Skeletal muscle satellite cell (primary cell): ENCODE measurements around the gene CLRN3.

ENCODE experiments used
- H3K27me3 ChIP-seq: 2 replicates; pipeline ENCODE4 v1.7.0; 2013; ENCODE audit warnings: low read length; ENCODE audit not compliant: control insufficient read depth, insufficient read depth
- H3K36me3 ChIP-seq: 2 replicates; pipeline ENCODE4 v1.7.0; 2013; ENCODE audit warnings: mild to moderate bottlenecking, control low read depth, low read length; ENCODE audit not compliant: insufficient read depth
- H3K4me1 ChIP-seq: 2 replicates; pipeline ENCODE4 v1.7.0; 2013; ENCODE audit warnings: low read length; ENCODE audit not compliant: control insufficient read depth, insufficient read depth
- H3K4me2 ChIP-seq: 2 replicates; pipeline ENCODE4 v1.7.0; 2013; ENCODE audit warnings: mild to moderate bottlenecking, low read length
- H3K4me3 ChIP-seq: 2 replicates; pipeline ENCODE4 v1.7.0; 2013; ENCODE audit warnings: low read length
- H3K9ac ChIP-seq: 2 replicates; pipeline ENCODE4 v1.7.0; 2013; ENCODE audit warnings: mild to moderate bottlenecking, low read depth, low read length, moderate library complexity
- H3K9me3 ChIP-seq: replicated peaks from 2 replicates; pipeline ENCODE4 v1.7.0; 2013; ENCODE audit warnings: mild to moderate bottlenecking, control low read depth, low read length

CLRN3 gene

GRCh38 chr10:127926455-127926854 lies 33.7 kb upstream of the CLRN3 start:
- H3K9ac ChIP-seq, result no peak overlapping the region
- H3K9me3 ChIP-seq, result no peaks in the 10 kb centered on the region
- H3K4me3 ChIP-seq, result no peak overlapping the region
- peaks cover 39% of the 10 kb centered on the region for H3K4me1 ChIP-seq
- no peak overlapping the region for H3K4me2 ChIP-seq
- H3K36me3 ChIP-seq, result no peaks in the 10 kb centered on the region
- no peaks in the 10 kb centered on the region for H3K27me3 ChIP-seq

GRCh38 chr10:127925471-127926207 lies 32.9 kb upstream of the CLRN3 start:
- Histone ChIP-seq H3K9me3 (no peaks in the 10 kb centered on the region), H3K4me1 (peaks cover 47% of the 10 kb centered on the region), H3K36me3 (no peaks in the 10 kb centered on the region), H3K27me3 (no peaks in the 10 kb centered on the region), H3K4me3 (no peak overlapping the region), H3K9ac (no peak overlapping the region), H3K4me2 (no peak overlapping the region)

- peaks cover 66% of the 10 kb centered on the region for H3K4me1 ChIP-seq
- no peak overlapping the region for H3K4me2 ChIP-seq
These were observed 30.9 kb upstream of the CLRN3 start for GRCh38 chr10:127923646-127924045.

GRCh38 chr10:127922675-127923366 lies 30.1 kb upstream of the CLRN3 start:
- Histone ChIP-seq H3K9ac (peak overlapping the region; percentile 49), H3K9me3 (no peaks in the 10 kb centered on the region), H3K4me3 (no peak overlapping the region), H3K36me3 (no peaks in the 10 kb centered on the region), H3K27me3 (no peaks in the 10 kb centered on the region), H3K4me2 (peak overlapping the region; percentile 56), H3K4me1 (peaks cover 65% of the 10 kb centered on the region)

More at GRCh38 chr10:127923646-127924045, 30.9 kb upstream of the CLRN3 start:
- Histone ChIP-seq H3K9ac (peak overlapping the region; percentile 37), H3K27me3 (no peaks in the 10 kb centered on the region), H3K9me3 (no peaks in the 10 kb centered on the region), H3K36me3 (no peaks in the 10 kb centered on the region), H3K4me3 (no peak overlapping the region)

DNA sequence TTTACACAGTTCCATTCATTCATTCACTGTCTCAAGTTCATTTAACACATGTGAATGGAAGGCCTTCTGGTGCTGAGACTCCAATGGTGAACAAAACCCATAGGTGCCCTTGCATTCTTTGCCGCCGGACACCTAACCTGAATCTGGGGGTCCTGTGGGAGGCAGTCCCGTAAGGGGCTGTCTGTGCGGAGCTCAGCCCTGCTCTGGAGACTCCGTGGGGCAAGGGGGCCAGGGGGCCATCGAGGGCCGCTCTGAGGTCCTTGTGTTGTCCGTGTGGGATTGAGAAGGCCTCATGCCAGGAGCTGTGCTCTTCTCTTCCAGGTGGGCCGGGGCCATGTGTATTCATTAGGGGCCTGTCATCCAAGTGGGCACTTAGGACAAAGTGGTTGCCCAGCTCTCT lies 29.5 kb upstream of the CLRN3 start:
- no peaks in the 10 kb centered on the region for H3K36me3 ChIP-seq
- no peak overlapping the region for H3K4me3 ChIP-seq
- no peaks in the 10 kb centered on the region for H3K27me3 ChIP-seq
- H3K9ac ChIP-seq, result peak overlapping the region; percentile 49
- H3K9me3 ChIP-seq, result no peaks in the 10 kb centered on the region
- H3K4me1 ChIP-seq, result peaks cover 59% of the 10 kb centered on the region
- no peak overlapping the region for H3K4me2 ChIP-seq

DNA sequence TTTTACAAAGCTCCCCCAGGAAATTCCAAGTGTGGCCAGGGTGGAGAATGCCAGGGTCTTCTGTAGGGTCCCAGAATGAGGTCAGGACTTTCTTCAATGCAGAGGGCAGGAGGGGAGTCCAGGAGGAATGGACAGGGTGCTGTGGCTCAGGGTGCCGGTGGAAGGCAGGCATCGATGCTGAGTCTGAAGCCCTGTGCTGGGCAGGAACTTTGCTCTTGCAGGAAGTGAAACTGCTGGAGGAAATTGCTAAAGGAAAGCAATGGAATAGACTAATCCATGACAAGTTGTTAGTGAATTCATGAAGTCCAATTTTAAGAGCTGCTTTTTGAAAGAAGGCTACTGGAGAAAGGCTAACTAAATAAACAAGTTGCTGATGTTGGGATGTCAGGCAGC lies 29.0 kb upstream of the CLRN3 start:
- Histone ChIP-seq H3K4me2 (no peak overlapping the region), H3K9me3 (no peaks in the 10 kb centered on the region)

DNA sequence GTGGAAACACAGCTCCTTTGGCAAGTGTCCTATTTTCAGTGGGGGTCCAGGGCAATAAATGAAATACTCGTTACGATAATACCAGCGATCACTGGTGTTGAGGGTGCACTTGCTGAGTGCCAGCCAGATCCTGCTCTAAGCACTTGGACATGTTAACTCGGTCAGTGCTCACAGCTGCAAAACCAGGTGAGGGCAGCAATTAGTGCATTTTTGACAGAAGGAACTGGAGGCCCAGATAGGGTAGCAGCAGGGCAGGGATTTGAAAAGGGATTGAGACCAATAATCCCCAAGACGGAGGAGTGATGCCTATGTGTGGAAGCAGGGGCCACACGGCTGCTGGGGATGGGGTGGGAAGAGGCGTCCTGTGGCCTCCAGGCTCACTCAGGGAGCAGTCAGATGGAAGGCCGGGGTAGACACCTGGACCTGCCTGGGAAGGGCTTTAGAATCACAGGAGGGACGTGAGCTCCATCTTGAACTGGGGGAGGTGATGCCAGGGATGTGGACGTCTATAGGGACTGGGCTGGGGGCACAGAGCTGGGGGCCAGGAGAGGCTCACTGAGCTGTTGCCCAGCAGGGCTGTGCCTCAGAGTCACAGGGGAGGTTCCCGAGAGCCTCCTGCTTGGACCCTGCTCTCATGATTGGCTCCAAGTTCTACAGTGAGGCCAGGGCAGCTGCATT lies 28.5 kb upstream of the CLRN3 start:
- H3K9ac ChIP-seq, result no peak overlapping the region
- no peaks in the 10 kb centered on the region for H3K36me3 ChIP-seq
- peaks cover 59% of the 10 kb centered on the region for H3K4me1 ChIP-seq
- no peaks in the 10 kb centered on the region for H3K27me3 ChIP-seq
- H3K9me3 ChIP-seq, result no peaks in the 10 kb centered on the region
- H3K4me3 ChIP-seq, result no peak overlapping the region
- no peak overlapping the region for H3K4me2 ChIP-seq

More for the DNA sequence above, 29.0 kb upstream of the CLRN3 start:
- H3K4me3 ChIP-seq, result no peak overlapping the region
- H3K36me3 ChIP-seq, result no peaks in the 10 kb centered on the region
- no peak overlapping the region for H3K9ac ChIP-seq
- H3K27me3 ChIP-seq, result no peaks in the 10 kb centered on the region
- peaks cover 59% of the 10 kb centered on the region for H3K4me1 ChIP-seq

DNA sequence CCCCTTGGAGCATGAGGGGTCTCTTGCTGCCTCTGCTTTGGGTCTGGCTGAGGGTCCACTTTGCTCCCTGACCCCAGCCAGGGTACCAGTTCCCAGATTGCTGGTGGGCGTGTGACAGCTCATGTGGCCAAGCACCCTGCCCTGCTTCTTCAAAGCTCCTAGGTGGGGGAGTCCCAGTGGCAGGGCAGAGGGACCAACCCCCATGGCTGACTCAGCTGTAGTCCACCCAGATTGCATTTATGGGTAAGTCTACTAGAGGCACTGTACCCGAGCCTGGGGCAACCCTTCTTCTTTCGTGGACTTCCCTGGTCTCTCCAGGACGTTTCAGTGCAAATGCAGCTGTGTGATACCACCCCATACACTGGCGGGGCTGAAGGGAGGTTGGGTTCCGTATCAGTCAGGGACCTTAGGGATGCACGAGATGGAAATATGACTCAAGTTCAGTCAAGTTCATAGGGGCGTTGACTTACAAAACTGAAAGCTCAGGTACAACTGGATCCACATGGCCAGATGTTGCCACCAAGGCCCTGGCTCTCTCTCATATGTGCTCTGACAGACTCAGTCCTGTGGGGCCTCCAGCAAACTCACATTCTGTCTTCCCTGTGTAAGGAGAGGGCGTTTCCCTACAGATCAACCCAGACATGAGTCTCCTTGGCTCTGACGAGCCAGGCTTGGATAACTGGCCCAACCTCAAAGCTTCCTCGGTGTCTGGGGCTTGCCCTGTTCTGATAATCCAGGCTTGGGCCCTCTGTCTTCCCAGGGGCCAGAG lies 27.7 kb upstream of the CLRN3 start:
- Histone ChIP-seq H3K36me3 (no peaks in the 10 kb centered on the region), H3K4me1 (peaks cover 59% of the 10 kb centered on the region), H3K9me3 (no peaks in the 10 kb centered on the region), H3K4me3 (no peak overlapping the region), H3K27me3 (no peaks in the 10 kb centered on the region), H3K9ac (no peak overlapping the region), H3K4me2 (peak overlapping the region; percentile 22)

DNA sequence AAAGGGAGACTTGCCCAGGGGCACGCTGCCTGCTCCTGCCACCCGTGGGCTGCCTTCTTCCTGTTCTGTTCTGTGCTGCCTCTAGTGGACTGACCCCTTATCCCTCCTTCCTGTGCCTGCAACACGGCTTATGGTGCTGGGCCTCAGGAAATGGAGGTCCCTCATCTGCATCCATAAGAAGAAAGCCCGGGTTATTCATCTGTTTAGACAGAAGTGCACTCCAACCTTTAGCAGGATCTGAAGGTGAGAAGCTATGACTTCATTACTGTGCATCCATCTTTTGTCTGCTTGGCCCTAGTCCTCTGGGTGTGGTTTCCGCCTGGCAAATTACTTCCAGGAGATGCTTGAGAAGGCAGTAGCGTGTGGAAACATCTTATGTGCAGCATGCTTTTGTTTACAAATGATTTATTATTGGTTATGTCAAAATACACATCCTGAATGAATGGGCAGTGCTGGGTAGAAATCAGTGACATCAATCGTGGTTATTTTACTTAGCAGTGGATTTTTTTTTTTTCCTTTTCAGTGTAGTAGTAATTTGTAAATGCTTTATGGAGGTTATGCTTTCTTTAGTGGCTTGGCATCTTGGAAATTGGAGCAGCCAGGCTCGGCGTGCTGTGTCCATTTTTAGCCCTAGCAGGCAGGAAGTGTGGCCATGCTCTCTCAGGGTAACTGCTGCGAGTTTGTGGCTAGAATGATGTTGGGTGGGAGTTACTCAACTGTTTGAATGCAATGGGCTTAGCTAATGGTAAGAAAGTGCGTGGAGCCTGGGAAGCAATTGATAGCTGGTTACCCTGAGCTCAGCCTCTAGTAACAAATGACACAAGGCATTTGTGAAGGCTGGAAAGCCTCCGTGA lies 26.9 kb upstream of the CLRN3 start:
- Histone ChIP-seq H3K4me3 (peak overlapping the region; percentile 9), H3K4me1 (peaks cover 59% of the 10 kb centered on the region), H3K9ac (no peak overlapping the region)

GRCh38 chr10:127918572-127918971 lies 25.8 kb upstream of the CLRN3 start:
- Histone ChIP-seq H3K4me1 (peaks cover 56% of the 10 kb centered on the region), H3K4me3 (no peak overlapping the region)

More for the DNA sequence above, 26.9 kb upstream of the CLRN3 start:
- no peaks in the 10 kb centered on the region for H3K27me3 ChIP-seq
- peak overlapping the region; percentile 22 for H3K4me2 ChIP-seq
- no peaks in the 10 kb centered on the region for H3K36me3 ChIP-seq
- H3K9me3 ChIP-seq, result no peaks in the 10 kb centered on the region

More at GRCh38 chr10:127918572-127918971, 25.8 kb upstream of the CLRN3 start:
- no peak overlapping the region for H3K9ac ChIP-seq
- H3K27me3 ChIP-seq, result no peaks in the 10 kb centered on the region
- H3K9me3 ChIP-seq, result no peaks in the 10 kb centered on the region
- peak overlapping the region; percentile 6 for H3K4me2 ChIP-seq
- H3K36me3 ChIP-seq, result no peaks in the 10 kb centered on the region
